HCT116 (cell line): Measurements from ENCODE around the gene OMP. TPM values are rescaled to one million over a fixed set of nuclear protein-coding genes. Genes with fewer than 3 reads are reported as not detected.

Source experiments
- ATAC-seq: fragments of 200-7000 bp; cut with Tn5 transposase; 2 replicates; pipeline ENCODE4 v1.9.1; 2020; ENCODE audit warnings: mild to moderate bottlenecking, moderate library complexity
- BruUV-seq: library from RNA; stranded (reverse); fragments of 400-500 nt; replicated peaks from 2 replicates; lab custom pipeline; 2021; lab: Mats Ljungman, UMichigan
- CTCF ChIA-PET: fragments of 300-600 bp; sonication (Branson Sonifier 250); formaldehyde crosslinking; loops from one replicate; lab custom pipeline; 2021; ENCODE audit warnings: antibody characterized with exemption; lab: Charles Lee
- POLR2A ChIA-PET: fragments of 300-600, 350-600 bp; sonication (Branson Sonifier 250); formaldehyde crosslinking; loops from one replicate; lab custom pipeline; 2021; ENCODE audit warnings: antibody characterized with exemption; lab: Charles Lee
- RAD21 ChIA-PET, 2 experiments: fragments of 300-600 bp; sonication (Branson Sonifier 250); formaldehyde crosslinking; loops; one replicate each; lab custom pipeline; 2023; ENCODE audit warnings: low total read pairs in 2 of 2; ENCODE audit not compliant: uncharacterized antibody in 2 of 2, unreplicated experiment in 2 of 2, low non-redundant PET in 1 of 2; lab: Charles Lee
- DNase-seq: peaks from one replicate; pipeline ENCODE4 v3.0.0-alpha.2; 2010; ENCODE audit warnings: low read depth, low spot score
- H2AFZ ChIP-seq: fragments of 200-600 bp; shearing (Covaris generic), sonication (generic); 2 replicates; pipeline ENCODE4 v1.6.1; 2017; ENCODE audit warnings: low read depth, mixed run types, mixed read lengths, antibody characterized with exemption, low read length; ENCODE audit not compliant: poor library complexity, severe bottlenecking
- H3K27ac ChIP-seq: 2 replicates; pipeline ENCODE4 v1.5.1; 2012; ENCODE audit warnings: low read depth, low read length
- H3K27me3 ChIP-seq: fragments of 200-600 bp; sonication (generic); 2 replicates; pipeline ENCODE4 v1.6.1; 2016; ENCODE audit warnings: mixed run types, low read length, mixed read lengths; ENCODE audit not compliant: insufficient read depth
- H3K36me3 ChIP-seq, 2 experiments: fragments of 200-500 bp in 1 of 2; fragments of 200-600 bp in 1 of 2; sonication (Bioruptor generic) in 1 of 2; sonication (generic) in 1 of 2; 2 replicates each; pipeline versions ENCODE4 v1.5.1 to v1.6.1; 2014 to 2016; ENCODE audit warnings: low read length in 2 of 2, inconsistent platforms in 1 of 2, mixed read lengths in 1 of 2, mixed run types in 1 of 2; ENCODE audit not compliant: insufficient read depth in 2 of 2, control insufficient read depth in 1 of 2
- H3K4me1 ChIP-seq, 2 experiments: fragments of 200-600 bp in 1 of 2; sonication (generic) in 1 of 2; 2 replicates each; pipeline versions ENCODE4 v1.5.1 to v1.6.1; 2012 to 2017; ENCODE audit warnings: low read length in 2 of 2, inconsistent platforms in 1 of 2, mild to moderate bottlenecking in 1 of 2, mixed read lengths in 1 of 2, mixed run types in 1 of 2, moderate library complexity in 1 of 2; ENCODE audit not compliant: insufficient read depth in 2 of 2, control insufficient read depth in 1 of 2
- H3K4me2 ChIP-seq: fragments of 200-600 bp; sonication (generic); 2 replicates; pipeline ENCODE4 v1.6.1; 2017; ENCODE audit warnings: mixed run types, low read length, mixed read lengths
- H3K4me3 ChIP-seq, 2 experiments: fragments of 200-600 bp in 1 of 2; sonication (generic) in 1 of 2; replicated peaks in 1 of 2; 2 replicates each; pipeline ENCODE4 v1.5.1; 2011 to 2016; ENCODE audit warnings: low read length in 2 of 2, control low read depth in 1 of 2, low read depth in 1 of 2, mild to moderate bottlenecking in 1 of 2, mixed read lengths in 1 of 2, mixed run types in 1 of 2
- H3K79me2 ChIP-seq: fragments of 200-600 bp; sonication (generic); 2 replicates; pipeline ENCODE4 v1.6.1; 2017; ENCODE audit warnings: mild to moderate bottlenecking, mixed run types, low read length, moderate library complexity, mixed read lengths; ENCODE audit not compliant: insufficient read depth
- H3K9ac ChIP-seq: fragments of 200-600 bp; sonication (generic); 2 replicates; pipeline ENCODE4 v1.6.1; 2016; ENCODE audit warnings: low read length, mixed read lengths
- H3K9me2 ChIP-seq: fragments of 200-600 bp; sonication (generic), shearing (Covaris generic); 2 replicates; pipeline ENCODE4 v1.6.1; 2017; ENCODE audit warnings: mixed run types, mild to moderate bottlenecking, moderate library complexity; ENCODE audit not compliant: insufficient read depth
- H3K9me3 ChIP-seq, 2 experiments: fragments of 200-500 bp in 1 of 2; fragments of 200-600 bp in 1 of 2; sonication (Bioruptor generic) in 1 of 2; sonication (generic) in 1 of 2; 2 replicates each; pipeline ENCODE4 v1.6.1; 2014 to 2017; ENCODE audit warnings: low read length in 2 of 2, mixed read lengths in 2 of 2, inconsistent platforms in 1 of 2, low read depth in 1 of 2, mild to moderate bottlenecking in 1 of 2, mixed run types in 1 of 2, moderate library complexity in 1 of 2; ENCODE audit not compliant: control insufficient read depth in 1 of 2, insufficient read depth in 1 of 2
- H4K20me1 ChIP-seq: fragments of 200-600 bp; sonication (generic), shearing (Covaris generic); 2 replicates; pipeline ENCODE4 v1.6.1; 2017; ENCODE audit warnings: mixed run types, mild to moderate bottlenecking, moderate library complexity; ENCODE audit not compliant: insufficient read depth
- CBX3 ChIP-seq: IDR thresholded peaks from 2 replicates; pipeline ENCODE4 v1.6.1; 2012; ENCODE audit warnings: low read depth
- EZH2 ChIP-seq: fragments of 200-600 bp; sonication (generic); IDR thresholded peaks from 2 replicates; pipeline ENCODE4 v1.6.1; 2017; ENCODE audit warnings: antibody characterized with exemption, mixed run types
- EZH2phosphoT487 ChIP-seq: fragments of 200-600 bp; IDR thresholded peaks from 2 replicates; pipeline ENCODE4 v1.6.1; 2018; ENCODE audit warnings: antibody characterized with exemption, borderline replicate concordance
- JUND ChIP-seq: IDR thresholded peaks from 2 replicates; pipeline ENCODE4 v1.6.1; 2012
- POLR2A ChIP-seq: IDR thresholded peaks from 2 replicates; pipeline ENCODE4 v1.7.0; 2011; ENCODE audit warnings: borderline replicate concordance; ENCODE audit not compliant: insufficient read depth, insufficient read length; ENCODE audit errors: extremely low read depth
- RAD21 ChIP-seq: IDR thresholded peaks from 2 replicates; pipeline ENCODE4 v1.6.1; 2012; ENCODE audit warnings: low read depth, mild to moderate bottlenecking
- SIN3A ChIP-seq: IDR thresholded peaks from 2 replicates; pipeline ENCODE4 v1.6.1; 2012; ENCODE audit warnings: low read depth
- SRF ChIP-seq: IDR thresholded peaks from 2 replicates; pipeline ENCODE4 v1.6.1; 2012; ENCODE audit warnings: low read depth
- TCF7L2 ChIP-seq: IDR thresholded peaks from 2 replicates; pipeline ENCODE4 v1.7.0; 2011; ENCODE audit warnings: borderline replicate concordance, inconsistent platforms; ENCODE audit not compliant: insufficient read depth, insufficient read length; ENCODE audit errors: extremely low read depth
- YY1 ChIP-seq: IDR thresholded peaks from 2 replicates; pipeline ENCODE4 v1.6.1; 2011; ENCODE audit warnings: low read length, low read depth, moderate library complexity, mild to moderate bottlenecking; ENCODE audit not compliant: insufficient replicate concordance; ENCODE audit errors: extremely low read depth
- ZFX ChIP-seq: fragments of 450-650 bp; IDR thresholded peaks from 2 replicates; pipeline ENCODE4 v1.6.1; 2017
- ZNF274 ChIP-seq: fragments of 200-500 bp; sonication (Bioruptor generic); IDR thresholded peaks from 2 replicates; pipeline ENCODE4 v1.6.1; 2014; ENCODE audit warnings: mild to moderate bottlenecking, low read depth, low read length, inconsistent platforms
- intact Hi-C: fragments of 100-400 bp; cut with micrococcal nuclease; formaldehyde crosslinking; loops from 2 replicates; pipeline ENCODE4 v1.10.0; 2022
- total RNA-seq: library from RNA; stranded (reverse); gene quantifications from one replicate; pipeline ENCODE4 v1.2.1, GENCODE V29; 2021; ENCODE audit not compliant: unreplicated experiment
- TF ChIP-seq, protein P1 (sequence below): IDR thresholded peaks from 2 replicates; pipeline ENCODE4 v1.6.1; 2011; ENCODE audit warnings: mild to moderate bottlenecking, low read length, moderate library complexity; ENCODE audit not compliant: insufficient replicate concordance; ENCODE audit errors: extremely low read depth

OMP gene
- total RNA-seq, 1 experiment from 2014 or later = not detected

DNA sequence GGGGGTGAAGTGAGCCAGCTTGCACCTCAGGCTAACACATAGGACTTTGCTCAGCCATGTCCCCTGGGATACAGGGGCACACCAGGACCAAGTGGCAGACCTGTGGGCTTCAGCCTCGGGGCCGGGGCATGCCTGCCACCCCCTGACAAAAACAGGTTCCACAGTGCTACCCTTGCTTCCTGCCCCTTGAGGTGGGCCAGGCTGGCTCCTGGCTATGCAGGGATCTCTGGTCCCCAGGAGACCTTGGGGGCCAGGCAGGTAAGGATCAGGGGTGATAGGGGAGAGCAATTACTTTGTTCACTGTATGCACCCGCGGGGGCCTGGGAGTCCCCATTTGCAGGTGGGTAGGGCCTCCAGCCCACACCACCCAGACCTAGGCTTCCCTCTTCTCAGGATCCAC, 23.1 kb downstream of the OMP start:
- BruUV-seq = no TSS peak
- no peak for ATAC-seq
- Histone ChIP-seq H3K4me2 (no peak overlapping the region), H2AFZ (no peak overlapping the region), H3K4me1 (peaks cover 3 to 15% of the 10 kb centered on the region in 2 experiments; a peak in 2 of 4 replicates), H3K4me3 (no peak overlapping the region), H3K27me3 (no peaks in the 10 kb centered on the region), H4K20me1 (no peaks in the 10 kb centered on the region), H3K79me2 (no peaks in the 10 kb centered on the region), H3K36me3 (no peaks in the 10 kb centered on the region), H3K9ac (no peak overlapping the region), H3K27ac (no peak overlapping the region), H3K9me2 (no peaks in the 10 kb centered on the region), H3K9me3 (no peaks in the 10 kb centered on the region)
- TF ChIP-seq POLR2A (no peak), EZH2phosphoT487 (no peak), ZNF274 (no peak), YY1 (no peak), EZH2 (no peak), JUND (no peak), RAD21 (no peak), CBX3 (no peak), SRF (no peak), ZFX (no peak), TCF7L2 (no peak), SIN3A (no peak)
- TF ChIP-seq, protein P1, sequence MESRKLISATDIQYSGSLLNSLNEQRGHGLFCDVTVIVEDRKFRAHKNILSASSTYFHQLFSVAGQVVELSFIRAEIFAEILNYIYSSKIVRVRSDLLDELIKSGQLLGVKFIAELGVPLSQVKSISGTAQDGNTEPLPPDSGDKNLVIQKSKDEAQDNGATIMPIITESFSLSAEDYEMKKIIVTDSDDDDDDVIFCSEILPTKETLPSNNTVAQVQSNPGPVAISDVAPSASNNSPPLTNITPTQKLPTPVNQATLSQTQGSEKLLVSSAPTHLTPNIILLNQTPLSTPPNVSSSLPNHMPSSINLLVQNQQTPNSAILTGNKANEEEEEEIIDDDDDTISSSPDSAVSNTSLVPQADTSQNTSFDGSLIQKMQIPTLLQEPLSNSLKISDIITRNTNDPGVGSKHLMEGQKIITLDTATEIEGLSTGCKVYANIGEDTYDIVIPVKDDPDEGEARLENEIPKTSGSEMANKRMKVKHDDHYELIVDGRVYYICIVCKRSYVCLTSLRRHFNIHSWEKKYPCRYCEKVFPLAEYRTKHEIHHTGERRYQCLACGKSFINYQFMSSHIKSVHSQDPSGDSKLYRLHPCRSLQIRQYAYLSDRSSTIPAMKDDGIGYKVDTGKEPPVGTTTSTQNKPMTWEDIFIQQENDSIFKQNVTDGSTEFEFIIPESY = no peak
- no peak for DNase-seq
- POLR2A ChIA-PET = no interaction called here
- intact Hi-C loops = no loop called here
- RAD21 ChIA-PET = no interaction called here
- CTCF ChIA-PET = interaction anchor here (2.6 kb wide), 1 partner anchor 14 kb away, joined by 15 read pairs; no protein-coding TSS in a partner anchor
